Choroid plexus epithelial cell (primary cell): Measurements from ENCODE around the gene TICAM1.
"Not testable (repeated sequence)": the region's sequence is repeated elsewhere in the genome, so short reads cannot be mapped to it uniquely, and the experiment has no call there.

Source experiments
- DNase-seq: peaks from one replicate; pipeline ENCODE4 v3.0.0-alpha.2; 2010; ENCODE audit warnings: low read depth
- H3K4me3 ChIP-seq: 2 replicates; pipeline ENCODE4 v1.5.1; 2011; ENCODE audit warnings: low read depth, mild to moderate bottlenecking, control low read depth, low read length, moderate library complexity
- CTCF ChIP-seq: conservative IDR thresholded peaks from 2 replicates; pipeline ENCODE4 v1.5.1; 2011; ENCODE audit warnings: low read depth, mild to moderate bottlenecking, control low read depth, inconsistent platforms, low read length, moderate library complexity

Gene TICAM1

GRCh38 chr19:4781801-4782200 is 49.7 kb downstream of the TICAM1 start:
- H3K4me3 ChIP-seq, result no peak overlapping the region
- no peak for DNase-seq
- no peak for TF ChIP-seq CTCF

- TF ChIP-seq CTCF, result no peak
- DNase-seq, result no peak
Measured at GRCh38 chr19:4780860-4781259, 50.7 kb downstream of the TICAM1 start.

DNA sequence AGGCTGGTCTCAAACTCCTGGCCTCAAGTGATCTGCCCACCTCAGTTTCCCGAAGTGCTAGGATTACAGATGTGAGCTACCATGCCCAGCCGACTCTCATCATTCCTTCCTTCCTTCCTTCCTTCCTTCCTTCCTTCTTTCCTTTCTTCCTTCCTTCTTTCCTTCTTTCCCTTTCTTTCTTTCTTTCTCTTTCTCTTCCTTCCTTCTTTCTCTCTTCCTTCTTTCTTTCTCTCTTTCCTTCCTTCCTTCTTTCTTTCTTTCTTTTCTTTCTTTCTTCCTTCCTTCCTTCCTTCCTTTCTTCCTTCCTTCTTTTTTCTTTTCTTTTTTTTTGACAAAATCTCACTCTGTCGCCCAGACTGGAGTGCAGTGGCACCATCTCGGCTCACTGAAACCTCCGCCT is 53.4 kb downstream of the TICAM1 start:
- H3K4me3 ChIP-seq, DNase-seq: not testable (repeated sequence)

More at GRCh38 chr19:4780860-4781259, 50.7 kb downstream of the TICAM1 start:
- H3K4me3 ChIP-seq, result no peak overlapping the region

- no peak overlapping the region for H3K4me3 ChIP-seq
- TF ChIP-seq CTCF, result no peak
Measured at GRCh38 chr19:4776436-4777211, 54.9 kb downstream of the TICAM1 start.

DNA sequence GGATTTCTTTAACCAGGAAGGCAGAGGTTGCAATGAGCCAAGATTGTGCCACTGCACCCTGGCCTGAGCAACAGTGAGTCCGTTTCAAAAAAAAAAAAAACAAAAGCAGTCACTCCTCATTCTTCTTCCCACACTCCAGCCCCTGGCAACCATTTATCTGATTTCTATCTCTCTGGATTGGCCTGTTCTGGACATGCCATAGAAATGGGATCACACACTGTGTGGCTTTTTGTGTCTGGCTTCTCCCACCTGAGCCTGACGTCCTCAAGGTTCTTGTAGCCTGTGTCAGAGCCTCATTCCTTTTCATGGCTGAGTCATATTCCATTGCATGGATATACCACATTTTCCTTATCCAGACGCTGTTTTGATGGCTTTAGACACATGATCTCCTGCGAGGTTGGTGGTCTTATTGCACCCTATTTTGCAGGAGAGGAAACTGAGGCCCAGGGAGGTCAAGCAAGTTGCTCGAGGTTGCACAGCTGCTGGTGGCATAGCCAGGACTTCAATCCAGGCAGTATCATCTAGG is 55.8 kb downstream of the TICAM1 start:
- no peak for TF ChIP-seq CTCF
- H3K4me3 ChIP-seq, result no peak overlapping the region
- no peak for DNase-seq

More at GRCh38 chr19:4776436-4777211, 54.9 kb downstream of the TICAM1 start:
- no peak for DNase-seq

DNA sequence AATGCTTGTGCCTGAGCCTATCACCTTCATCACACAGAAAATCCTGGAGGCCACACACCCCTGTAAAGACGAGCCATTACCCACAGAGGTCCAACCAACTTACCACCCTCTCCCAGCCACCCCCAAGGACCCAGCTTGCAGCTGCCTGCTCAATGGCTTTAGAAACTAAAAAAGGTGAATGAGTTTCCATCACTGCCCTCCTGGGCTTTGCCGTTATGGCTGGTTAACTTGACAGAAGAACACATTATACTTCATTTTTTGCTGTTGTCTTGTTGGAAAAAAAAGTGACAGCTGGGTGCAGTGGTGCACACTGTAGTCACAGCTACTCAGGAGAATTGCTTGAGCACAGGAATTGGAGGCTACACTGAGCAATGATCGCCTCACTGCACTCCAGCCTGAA is 57.4 kb downstream of the TICAM1 start:
- no peak overlapping the region for H3K4me3 ChIP-seq
- no peak for DNase-seq
- TF ChIP-seq CTCF, result no peak

DNA sequence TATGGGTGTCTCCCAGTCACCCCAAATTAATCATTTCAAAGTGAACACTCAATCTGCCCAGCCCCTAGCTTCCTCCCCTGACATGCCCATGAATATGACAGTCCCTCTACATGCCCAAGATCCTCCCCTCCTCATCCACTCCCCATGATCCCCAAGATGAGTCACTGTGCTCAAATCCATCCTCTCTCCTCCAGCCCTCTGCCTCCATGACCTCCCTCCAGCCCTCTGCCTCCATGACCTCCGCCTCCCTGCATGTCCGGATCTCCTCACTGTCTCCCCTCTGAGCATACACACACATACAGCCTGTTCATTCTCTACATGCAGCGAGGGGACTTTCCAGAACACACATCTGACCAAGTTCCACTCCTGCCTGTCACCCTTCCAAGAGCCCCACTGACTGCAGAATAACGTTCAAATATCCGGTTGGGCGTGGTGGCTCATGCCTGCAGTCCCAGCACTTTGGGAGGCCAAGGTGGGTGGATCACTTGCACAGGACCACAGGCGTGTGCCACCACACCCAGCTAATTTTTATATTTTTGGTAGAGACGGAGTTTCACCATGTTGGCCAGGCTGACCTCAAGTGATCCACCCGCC is 58.4 kb downstream of the TICAM1 start:
- no peak overlapping the region for H3K4me3 ChIP-seq
- no peak for DNase-seq
- TF ChIP-seq CTCF, result no peak
